Suprapubic skin (tissue), 4 donors: Measurements from ENCODE around the gene MSANTD2. TPM values are rescaled to one million over a fixed set of nuclear protein-coding genes. Genes with fewer than 3 reads are reported as not detected.

ENCODE experiments used
- DNase-seq, 2 donors: peaks; one replicate each; pipeline ENCODE4 v3.0.0-alpha.2; 2019; ENCODE audit warnings: low spot score in 2 of 2
- H3K27ac ChIP-seq: fragments of 200-600 bp; sonication (generic); one replicate; pipeline ENCODE4 v1.5.1; 2019
- H3K27me3 ChIP-seq: fragments of 200-600 bp; sonication (generic); one replicate; pipeline ENCODE4 v1.5.1; 2019
- H3K36me3 ChIP-seq: fragments of 200-600 bp; sonication (generic); one replicate; pipeline ENCODE4 v1.5.1; 2019
- H3K4me1 ChIP-seq: fragments of 200-600 bp; sonication (generic); one replicate; pipeline ENCODE4 v1.5.1; 2019
- H3K4me3 ChIP-seq: fragments of 200-600 bp; sonication (generic); one replicate; pipeline ENCODE4 v1.5.1; 2019; ENCODE audit warnings: mild to moderate bottlenecking
- H3K9me3 ChIP-seq: fragments of 200-600 bp; sonication (generic); one replicate; pipeline ENCODE4 v1.5.1; 2019
- EP300 ChIP-seq: sonication (generic); formaldehyde crosslinking; IDR thresholded peaks from one replicate; pipeline ENCODE4 v1.6.1; 2017; ENCODE audit warnings: antibody characterized with exemption
- POLR2A ChIP-seq, 2 donors: fragments of 450-650 bp; IDR thresholded peaks; one replicate each; pipeline ENCODE4 v1.6.1; 2017; ENCODE audit warnings: antibody characterized with exemption in 2 of 2, mild to moderate bottlenecking in 2 of 2, moderate library complexity in 2 of 2
- POLR2AphosphoS5 ChIP-seq, 3 donors: sonication (generic); formaldehyde crosslinking; IDR thresholded peaks; one replicate each; pipeline ENCODE4 v1.6.1; 2017; ENCODE audit warnings: antibody characterized with exemption in 3 of 3
- WGBS: methylation state at CpG from one replicate; pipeline ENCODE4 v1.1.5; 2018; 5-methylcytosine and 5-hydroxymethylcytosine counted together
- total RNA-seq, 4 donors: library from RNA; depleted of rRNA; stranded (reverse); fragments of >200 nt; gene quantifications; one replicate each; pipeline ENCODE4 v1.1.0, GENCODE V29; 2016
- TF ChIP-seq, protein P1 (sequence below), 2 donors: fragments of 200-600 bp in 1 of 2; fragments of 450-650 bp in 1 of 2; sonication (generic) in 1 of 2; IDR thresholded peaks; one replicate each; pipeline ENCODE4 v1.5.1; 2016 to 2019; ENCODE audit warnings: antibody characterized with exemption in 2 of 2, mild to moderate bottlenecking in 1 of 2, moderate library complexity in 1 of 2

The MSANTD2 gene
- total RNA-seq, 4 donors from 2014 or later, result 5.5 to 42.5 (median 11.7) TPM

DNA sequence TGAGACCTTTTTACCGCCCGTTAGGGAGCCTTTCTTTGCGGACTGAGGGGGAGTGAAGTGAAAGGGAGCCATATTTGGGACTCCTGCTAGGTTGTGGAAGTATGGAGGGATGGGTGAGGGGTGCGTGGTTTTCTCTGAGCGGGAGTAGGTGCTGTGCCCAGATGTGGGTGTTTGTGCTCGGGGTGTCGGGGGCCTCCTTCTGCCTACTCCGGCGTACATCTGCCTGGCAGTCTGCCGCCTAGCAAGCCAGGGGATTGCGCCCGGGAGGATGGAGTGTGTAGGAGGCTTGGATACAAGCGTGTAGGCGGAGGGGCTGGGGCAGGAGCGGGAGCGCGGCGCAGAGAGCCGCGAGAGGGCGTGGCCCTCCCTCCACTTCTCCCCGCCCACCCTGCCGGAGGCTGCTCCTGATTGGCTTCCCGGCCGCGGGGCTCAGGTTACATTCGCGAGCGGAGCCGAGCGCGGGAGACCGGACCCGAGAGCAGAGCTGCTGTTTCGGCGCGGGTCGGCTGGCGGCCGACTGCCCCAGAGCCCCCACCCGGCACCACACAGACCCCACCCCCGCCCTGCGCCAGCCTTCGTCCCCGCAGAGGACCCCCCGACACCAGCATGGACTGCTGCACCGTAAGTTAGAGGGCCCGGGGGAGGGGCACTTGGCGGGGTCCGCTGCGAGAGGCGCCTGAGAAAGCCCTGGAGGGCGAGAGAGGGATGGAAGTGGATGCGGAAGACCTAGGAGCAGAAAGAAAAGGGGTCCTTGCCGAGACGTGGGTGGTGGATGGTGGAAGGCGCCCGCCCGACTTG, 60.5 kb downstream of the MSANTD2 start, which contains the start of gene NRGN:
TSS of gene NRGN (plus strand) at position 464 of the 798 bp plus-strand sequence. CDS start at position 607, 143 bp downstream.
- Histone ChIP-seq H3K27ac (no peak within 1 kb of the TSS), H3K9me3 (no peaks in the 10 kb centered on the region), H3K4me3 (peak within 1 kb of the TSS; percentile 64), H3K27me3 (peaks cover 68% of the 10 kb centered on the region), H3K36me3 (no peaks in the 10 kb centered on the region), H3K4me1 (peaks cover 20% of the 10 kb centered on the region)
- 2% methylated on average over 42 of the region's 59 CpGs for WGBS
- DNase-seq, result peak; percentile 93 to 95
- no peak for TF ChIP-seq POLR2A (IDR thresholded peaks at IDR 0.05)
- TF ChIP-seq POLR2AphosphoS5 (IDR thresholded peaks at IDR 0.05), result no peak
- TF ChIP-seq, protein P1, sequence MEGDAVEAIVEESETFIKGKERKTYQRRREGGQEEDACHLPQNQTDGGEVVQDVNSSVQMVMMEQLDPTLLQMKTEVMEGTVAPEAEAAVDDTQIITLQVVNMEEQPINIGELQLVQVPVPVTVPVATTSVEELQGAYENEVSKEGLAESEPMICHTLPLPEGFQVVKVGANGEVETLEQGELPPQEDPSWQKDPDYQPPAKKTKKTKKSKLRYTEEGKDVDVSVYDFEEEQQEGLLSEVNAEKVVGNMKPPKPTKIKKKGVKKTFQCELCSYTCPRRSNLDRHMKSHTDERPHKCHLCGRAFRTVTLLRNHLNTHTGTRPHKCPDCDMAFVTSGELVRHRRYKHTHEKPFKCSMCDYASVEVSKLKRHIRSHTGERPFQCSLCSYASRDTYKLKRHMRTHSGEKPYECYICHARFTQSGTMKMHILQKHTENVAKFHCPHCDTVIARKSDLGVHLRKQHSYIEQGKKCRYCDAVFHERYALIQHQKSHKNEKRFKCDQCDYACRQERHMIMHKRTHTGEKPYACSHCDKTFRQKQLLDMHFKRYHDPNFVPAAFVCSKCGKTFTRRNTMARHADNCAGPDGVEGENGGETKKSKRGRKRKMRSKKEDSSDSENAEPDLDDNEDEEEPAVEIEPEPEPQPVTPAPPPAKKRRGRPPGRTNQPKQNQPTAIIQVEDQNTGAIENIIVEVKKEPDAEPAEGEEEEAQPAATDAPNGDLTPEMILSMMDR (IDR thresholded peaks at IDR 0.05), result no peak
- TF ChIP-seq EP300, result no peak

DNA sequence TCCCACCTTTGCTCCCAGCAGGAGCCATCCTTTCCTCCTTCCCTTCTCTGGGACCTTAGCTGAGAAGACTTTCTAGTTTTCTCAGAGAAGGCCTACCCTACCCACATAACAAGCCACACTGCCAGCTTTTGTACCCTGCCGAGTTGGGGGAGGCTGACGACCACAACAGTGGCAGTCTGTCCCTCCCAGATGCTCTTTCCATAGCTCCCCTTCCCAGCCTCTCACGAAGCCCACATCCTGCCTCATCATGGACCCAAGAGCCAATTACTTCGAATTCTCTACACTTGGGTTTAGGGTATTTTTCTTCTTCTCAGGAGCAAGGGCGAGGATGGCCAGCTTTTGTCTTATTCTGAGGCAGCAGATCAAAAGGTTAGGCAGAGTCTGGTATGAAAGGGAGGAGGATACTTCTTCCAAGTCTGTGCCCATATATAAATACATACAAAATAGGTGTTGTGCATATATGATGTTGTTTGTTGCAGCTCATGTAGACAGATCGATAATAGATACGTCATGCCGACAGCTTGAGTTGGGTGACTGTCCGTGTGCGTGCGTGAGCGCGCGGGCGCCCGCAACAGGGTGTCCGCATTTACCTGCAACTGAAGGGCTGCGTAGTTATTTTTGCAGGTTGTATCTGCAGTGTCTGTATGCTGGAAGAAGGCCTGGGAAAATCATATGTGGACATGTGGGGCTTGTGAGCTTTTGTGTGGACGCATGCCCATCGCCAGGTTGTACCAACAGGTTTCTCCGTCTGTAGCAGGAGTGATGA, 61.3 kb downstream of the MSANTD2 start:
- 67% methylated on average over 21 of the region's 21 CpGs for WGBS
- TF ChIP-seq POLR2A (IDR thresholded peaks at IDR 0.05), result no peak
- TF ChIP-seq, protein P1 (IDR thresholded peaks at IDR 0.05), result no peak
- TF ChIP-seq EP300, result no peak
- no peak for TF ChIP-seq POLR2AphosphoS5 (IDR thresholded peaks at IDR 0.05)
- Histone ChIP-seq H3K4me1 (peaks cover 20% of the 10 kb centered on the region), H3K4me3 (peak overlapping the region; percentile 64), H3K36me3 (no peaks in the 10 kb centered on the region), H3K9me3 (no peaks in the 10 kb centered on the region), H3K27me3 (peaks cover 60% of the 10 kb centered on the region), H3K27ac (no peak overlapping the region)
- no peak for DNase-seq

DNA sequence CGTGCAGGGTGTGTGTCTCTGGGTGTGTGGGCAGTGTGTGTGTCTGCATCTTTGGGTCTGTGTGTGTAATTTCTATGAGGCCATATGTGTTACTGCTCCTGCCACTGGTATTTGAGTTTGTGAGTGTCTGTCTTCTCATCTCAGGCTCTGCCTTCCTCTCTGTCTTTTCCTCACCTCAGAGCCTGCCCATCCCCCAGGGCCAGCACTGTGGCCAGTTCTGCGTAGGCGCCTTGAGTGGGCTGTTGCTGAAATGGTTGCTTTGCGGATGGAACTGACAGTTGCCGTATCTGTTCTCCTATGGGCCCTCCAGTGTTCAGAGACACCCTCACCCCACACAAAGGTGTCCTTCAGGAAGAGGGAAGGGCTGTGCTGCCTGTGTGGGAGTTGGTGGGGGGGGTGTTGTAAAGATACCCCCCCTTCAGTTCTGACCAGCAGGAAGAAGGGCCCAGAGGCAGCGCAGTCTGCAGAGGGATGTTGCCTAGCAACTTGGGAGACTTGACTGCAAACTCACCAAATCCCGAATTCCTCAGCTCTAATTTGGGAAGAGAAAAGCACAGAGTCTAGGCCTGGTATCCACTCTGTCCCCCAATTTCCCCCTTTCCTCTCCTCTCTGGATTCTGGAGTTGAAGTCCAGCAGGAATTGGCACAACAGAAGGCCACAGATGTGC, 62.4 kb downstream of the MSANTD2 start:
- Histone ChIP-seq H3K27ac (no peak overlapping the region), H3K36me3 (no peaks in the 10 kb centered on the region), H3K9me3 (no peaks in the 10 kb centered on the region), H3K27me3 (peaks cover 49% of the 10 kb centered on the region), H3K4me3 (no peak overlapping the region), H3K4me1 (peaks cover 20% of the 10 kb centered on the region)
- TF ChIP-seq EP300 (no peak), POLR2A (IDR thresholded peaks at IDR 0.05) (no peak), POLR2AphosphoS5 (IDR thresholded peaks at IDR 0.05) (no peak)
- TF ChIP-seq, protein P1 (IDR thresholded peaks at IDR 0.05), result no peak
- WGBS, result 80% methylated on average over 7 of the region's 7 CpGs
- DNase-seq, result no peak

DNA sequence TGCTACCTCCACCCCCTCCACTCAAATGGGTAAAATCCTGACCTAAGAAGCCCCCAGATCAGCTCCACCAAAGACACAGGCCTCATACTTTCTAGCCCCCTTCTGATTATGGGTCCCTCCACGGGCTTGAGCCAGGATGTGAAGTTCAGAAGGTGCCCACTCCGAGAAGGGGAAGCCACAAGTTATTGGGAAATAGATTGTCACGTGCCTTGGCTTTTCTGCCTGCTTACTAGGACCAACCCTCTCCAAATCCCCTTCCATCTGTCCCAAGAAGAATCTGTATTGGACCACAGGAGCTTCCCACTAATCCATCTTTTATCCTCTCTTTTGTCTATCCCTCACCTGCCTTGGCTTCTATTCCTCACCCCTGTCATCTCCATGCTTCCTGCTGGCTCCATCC, 63.5 kb downstream of the MSANTD2 start:
- H3K27ac ChIP-seq, result no peak overlapping the region
- no peak for DNase-seq
- no peaks in the 10 kb centered on the region for H3K9me3 ChIP-seq
- peaks cover 38% of the 10 kb centered on the region for H3K27me3 ChIP-seq
- peaks cover 20% of the 10 kb centered on the region for H3K4me1 ChIP-seq
- TF ChIP-seq POLR2A (IDR thresholded peaks at IDR 0.05) (no peak), EP300 (no peak), POLR2AphosphoS5 (IDR thresholded peaks at IDR 0.05) (no peak)
- TF ChIP-seq, protein P1 (IDR thresholded peaks at IDR 0.05), result no peak
- 48% methylated on average over 3 of the region's 3 CpGs for WGBS
- no peak overlapping the region for H3K4me3 ChIP-seq
- H3K36me3 ChIP-seq, result no peaks in the 10 kb centered on the region
